Vagina (tissue), 2 donors: ENCODE measurements around the gene ZNF780A.
"Not testable (repeated sequence)": the region's sequence is repeated elsewhere in the genome, so short reads cannot be mapped to it uniquely, and the experiment has no call there.

Experiments
- POLR2A ChIP-seq, 2 donors: fragments of 450-650 bp; IDR thresholded peaks; one replicate each; pipeline ENCODE4 v1.6.1; 2017; ENCODE audit warnings: antibody characterized with exemption in 2 of 2, mild to moderate bottlenecking in 2 of 2, moderate library complexity in 2 of 2
- POLR2AphosphoS5 ChIP-seq, 2 donors: sonication (generic); formaldehyde crosslinking; IDR thresholded peaks; one replicate each; pipeline ENCODE4 v1.9.0; 2017; ENCODE audit warnings: antibody characterized with exemption in 2 of 2, mild to moderate bottlenecking in 2 of 2, low read depth in 1 of 2; ENCODE audit not compliant: insufficient read depth in 1 of 2
- TF ChIP-seq, protein P1 (sequence below), 3 experiments: fragments of 450-650 bp in 2 of 3; fragments of 200-600 bp in 1 of 3; sonication (generic) in 1 of 3; IDR thresholded peaks; one replicate each; pipeline ENCODE4 v1.5.1; 2017 to 2019; ENCODE audit warnings: antibody characterized with exemption in 3 of 3, mild to moderate bottlenecking in 2 of 3, moderate library complexity in 2 of 3

DNA sequence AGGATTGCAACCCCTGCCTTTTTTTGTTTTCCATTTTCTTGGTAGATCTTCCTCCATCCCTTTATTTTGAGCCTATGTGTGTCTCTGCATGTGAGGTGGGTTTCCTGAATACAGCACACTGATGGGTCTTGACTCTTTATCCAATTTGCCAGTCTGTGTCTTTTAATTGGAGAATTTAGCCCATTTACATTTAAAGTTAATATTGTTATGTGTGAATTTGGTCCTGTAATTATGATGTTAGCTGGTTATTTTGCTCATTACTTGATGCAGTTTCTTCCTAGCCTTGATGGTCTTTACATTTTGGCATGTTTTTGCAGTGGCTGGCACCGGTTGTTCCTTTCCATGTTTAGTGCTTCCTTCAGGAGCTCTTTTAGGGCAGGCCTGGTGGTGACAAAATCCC is 49.0 kb downstream of the ZNF780A start:
- TF ChIP-seq, protein P1, sequence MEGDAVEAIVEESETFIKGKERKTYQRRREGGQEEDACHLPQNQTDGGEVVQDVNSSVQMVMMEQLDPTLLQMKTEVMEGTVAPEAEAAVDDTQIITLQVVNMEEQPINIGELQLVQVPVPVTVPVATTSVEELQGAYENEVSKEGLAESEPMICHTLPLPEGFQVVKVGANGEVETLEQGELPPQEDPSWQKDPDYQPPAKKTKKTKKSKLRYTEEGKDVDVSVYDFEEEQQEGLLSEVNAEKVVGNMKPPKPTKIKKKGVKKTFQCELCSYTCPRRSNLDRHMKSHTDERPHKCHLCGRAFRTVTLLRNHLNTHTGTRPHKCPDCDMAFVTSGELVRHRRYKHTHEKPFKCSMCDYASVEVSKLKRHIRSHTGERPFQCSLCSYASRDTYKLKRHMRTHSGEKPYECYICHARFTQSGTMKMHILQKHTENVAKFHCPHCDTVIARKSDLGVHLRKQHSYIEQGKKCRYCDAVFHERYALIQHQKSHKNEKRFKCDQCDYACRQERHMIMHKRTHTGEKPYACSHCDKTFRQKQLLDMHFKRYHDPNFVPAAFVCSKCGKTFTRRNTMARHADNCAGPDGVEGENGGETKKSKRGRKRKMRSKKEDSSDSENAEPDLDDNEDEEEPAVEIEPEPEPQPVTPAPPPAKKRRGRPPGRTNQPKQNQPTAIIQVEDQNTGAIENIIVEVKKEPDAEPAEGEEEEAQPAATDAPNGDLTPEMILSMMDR (IDR thresholded peaks at IDR 0.05) = not testable (repeated sequence)
- TF ChIP-seq POLR2AphosphoS5 (IDR thresholded peaks at IDR 0.05; ENCODE audit: insufficient read depth in 1 of 2, low read depth in 1 of 2); POLR2A (IDR thresholded peaks at IDR 0.05): not testable (repeated sequence)
